GM23338 (cell line): Measurements from ENCODE around the gene INPP4A.

Experiments
- CREB1 ChIP-seq: fragments of 250-450 bp; sonication (Bioruptor Pico); IDR thresholded peaks from 2 replicates; pipeline ENCODE4 v1.5.0; 2020; ENCODE audit warnings: low read depth, mild to moderate bottlenecking, moderate library complexity
- EZH2 ChIP-seq: fragments of 200-600 bp; sonication (generic); IDR thresholded peaks from one replicate; pipeline ENCODE4 v1.8.0; 2017; ENCODE audit warnings: antibody characterized with exemption, mild to moderate bottlenecking, low read depth; ENCODE audit not compliant: unreplicated experiment
- EZH2phosphoT487 ChIP-seq: fragments of 200-600 bp; sonication (generic); IDR thresholded peaks from one replicate; pipeline ENCODE4 v1.8.1; 2018; ENCODE audit warnings: antibody characterized with exemption; ENCODE audit not compliant: unreplicated experiment
- JUNB ChIP-seq: IDR thresholded peaks from one replicate; pipeline ENCODE4 v1.6.1; 2016; ENCODE audit warnings: antibody characterized with exemption; ENCODE audit not compliant: unreplicated experiment
- POLR2AphosphoS5 ChIP-seq: IDR thresholded peaks from 2 replicates; pipeline ENCODE4 v1.6.1; 2016; ENCODE audit warnings: antibody characterized with exemption, low read depth
- ZNF114 ChIP-seq: fragments of 250-450 bp; sonication (Bioruptor Pico); IDR thresholded peaks from 2 replicates; pipeline ENCODE4 v1.5.0; 2020; ENCODE audit warnings: mild to moderate bottlenecking, moderate library complexity
- ZNF331 ChIP-seq: fragments of 250-450 bp; sonication (Bioruptor Pico); IDR thresholded peaks from 2 replicates; pipeline ENCODE4 v1.5.0; 2020; ENCODE audit warnings: low read depth, mild to moderate bottlenecking, moderate library complexity
- TF ChIP-seq, protein P1 (sequence below), 2 experiments: fragments of 200-600 bp in 1 of 2; sonication (generic) in 1 of 2; conservative IDR thresholded peaks; 2 replicates each; pipeline versions ENCODE4 v1.5.1 to v1.6.1; 2016 to 2017; ENCODE audit warnings: antibody characterized with exemption in 2 of 2, low read depth in 2 of 2, mild to moderate bottlenecking in 2 of 2, moderate library complexity in 1 of 2
- TF ChIP-seq, protein P2 (sequence below): IDR thresholded peaks from one replicate; pipeline ENCODE4 v1.6.1; 2018; ENCODE audit warnings: antibody characterized with exemption; ENCODE audit not compliant: unreplicated experiment
- TF ChIP-seq, protein P3 (sequence below): fragments of 250-450 bp; sonication (Bioruptor Pico); IDR thresholded peaks from 2 replicates; pipeline ENCODE4 v1.5.0; 2020; ENCODE audit warnings: mild to moderate bottlenecking, moderate library complexity
- TF ChIP-seq, protein P4 (sequence below): IDR thresholded peaks from 2 replicates; pipeline ENCODE4 v1.6.1; 2016; ENCODE audit warnings: antibody characterized with exemption

DNA sequence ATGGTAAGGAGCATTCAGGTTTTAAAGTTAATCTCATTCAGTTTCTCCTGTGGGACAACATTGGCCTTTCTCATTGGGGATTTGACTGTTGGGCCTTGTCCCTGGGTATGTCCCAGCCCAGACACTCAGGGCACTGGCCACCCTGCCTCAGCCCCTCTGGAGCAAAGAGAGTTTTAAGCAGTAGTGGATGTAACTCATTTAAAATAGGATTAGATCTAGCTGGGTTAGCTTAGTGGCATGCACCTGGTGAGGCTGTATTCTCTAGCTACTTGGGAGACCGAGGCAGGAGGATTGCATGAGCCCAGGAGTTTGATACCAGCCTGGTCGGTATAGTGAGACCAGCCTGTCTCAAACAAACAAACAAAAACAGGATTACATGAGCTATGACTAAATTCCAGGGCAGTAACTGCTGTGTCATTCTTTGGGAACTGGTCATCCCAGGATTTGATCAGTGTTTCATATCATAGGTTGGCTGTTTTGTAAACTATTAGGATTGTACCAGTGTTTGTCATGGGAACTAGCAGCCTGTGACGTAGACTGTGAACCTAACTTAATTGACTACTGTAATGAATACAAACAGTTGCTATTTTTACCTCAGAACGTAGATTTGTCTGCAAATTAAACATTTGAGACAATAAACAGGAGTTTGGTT lies 12.5 kb downstream of the INPP4A start:
- TF ChIP-seq, protein P1, sequence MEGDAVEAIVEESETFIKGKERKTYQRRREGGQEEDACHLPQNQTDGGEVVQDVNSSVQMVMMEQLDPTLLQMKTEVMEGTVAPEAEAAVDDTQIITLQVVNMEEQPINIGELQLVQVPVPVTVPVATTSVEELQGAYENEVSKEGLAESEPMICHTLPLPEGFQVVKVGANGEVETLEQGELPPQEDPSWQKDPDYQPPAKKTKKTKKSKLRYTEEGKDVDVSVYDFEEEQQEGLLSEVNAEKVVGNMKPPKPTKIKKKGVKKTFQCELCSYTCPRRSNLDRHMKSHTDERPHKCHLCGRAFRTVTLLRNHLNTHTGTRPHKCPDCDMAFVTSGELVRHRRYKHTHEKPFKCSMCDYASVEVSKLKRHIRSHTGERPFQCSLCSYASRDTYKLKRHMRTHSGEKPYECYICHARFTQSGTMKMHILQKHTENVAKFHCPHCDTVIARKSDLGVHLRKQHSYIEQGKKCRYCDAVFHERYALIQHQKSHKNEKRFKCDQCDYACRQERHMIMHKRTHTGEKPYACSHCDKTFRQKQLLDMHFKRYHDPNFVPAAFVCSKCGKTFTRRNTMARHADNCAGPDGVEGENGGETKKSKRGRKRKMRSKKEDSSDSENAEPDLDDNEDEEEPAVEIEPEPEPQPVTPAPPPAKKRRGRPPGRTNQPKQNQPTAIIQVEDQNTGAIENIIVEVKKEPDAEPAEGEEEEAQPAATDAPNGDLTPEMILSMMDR (conservative IDR thresholded peaks at IDR 0.05; ENCODE audit: low read depth in 2 of 2) = no peak
- TF ChIP-seq EZH2phosphoT487 = no peak
- no peak for TF ChIP-seq POLR2AphosphoS5
- TF ChIP-seq, protein P2, sequence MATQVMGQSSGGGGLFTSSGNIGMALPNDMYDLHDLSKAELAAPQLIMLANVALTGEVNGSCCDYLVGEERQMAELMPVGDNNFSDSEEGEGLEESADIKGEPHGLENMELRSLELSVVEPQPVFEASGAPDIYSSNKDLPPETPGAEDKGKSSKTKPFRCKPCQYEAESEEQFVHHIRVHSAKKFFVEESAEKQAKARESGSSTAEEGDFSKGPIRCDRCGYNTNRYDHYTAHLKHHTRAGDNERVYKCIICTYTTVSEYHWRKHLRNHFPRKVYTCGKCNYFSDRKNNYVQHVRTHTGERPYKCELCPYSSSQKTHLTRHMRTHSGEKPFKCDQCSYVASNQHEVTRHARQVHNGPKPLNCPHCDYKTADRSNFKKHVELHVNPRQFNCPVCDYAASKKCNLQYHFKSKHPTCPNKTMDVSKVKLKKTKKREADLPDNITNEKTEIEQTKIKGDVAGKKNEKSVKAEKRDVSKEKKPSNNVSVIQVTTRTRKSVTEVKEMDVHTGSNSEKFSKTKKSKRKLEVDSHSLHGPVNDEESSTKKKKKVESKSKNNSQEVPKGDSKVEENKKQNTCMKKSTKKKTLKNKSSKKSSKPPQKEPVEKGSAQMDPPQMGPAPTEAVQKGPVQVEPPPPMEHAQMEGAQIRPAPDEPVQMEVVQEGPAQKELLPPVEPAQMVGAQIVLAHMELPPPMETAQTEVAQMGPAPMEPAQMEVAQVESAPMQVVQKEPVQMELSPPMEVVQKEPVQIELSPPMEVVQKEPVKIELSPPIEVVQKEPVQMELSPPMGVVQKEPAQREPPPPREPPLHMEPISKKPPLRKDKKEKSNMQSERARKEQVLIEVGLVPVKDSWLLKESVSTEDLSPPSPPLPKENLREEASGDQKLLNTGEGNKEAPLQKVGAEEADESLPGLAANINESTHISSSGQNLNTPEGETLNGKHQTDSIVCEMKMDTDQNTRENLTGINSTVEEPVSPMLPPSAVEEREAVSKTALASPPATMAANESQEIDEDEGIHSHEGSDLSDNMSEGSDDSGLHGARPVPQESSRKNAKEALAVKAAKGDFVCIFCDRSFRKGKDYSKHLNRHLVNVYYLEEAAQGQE = no peak
- TF ChIP-seq EZH2 = no peak
- TF ChIP-seq, protein P3, sequence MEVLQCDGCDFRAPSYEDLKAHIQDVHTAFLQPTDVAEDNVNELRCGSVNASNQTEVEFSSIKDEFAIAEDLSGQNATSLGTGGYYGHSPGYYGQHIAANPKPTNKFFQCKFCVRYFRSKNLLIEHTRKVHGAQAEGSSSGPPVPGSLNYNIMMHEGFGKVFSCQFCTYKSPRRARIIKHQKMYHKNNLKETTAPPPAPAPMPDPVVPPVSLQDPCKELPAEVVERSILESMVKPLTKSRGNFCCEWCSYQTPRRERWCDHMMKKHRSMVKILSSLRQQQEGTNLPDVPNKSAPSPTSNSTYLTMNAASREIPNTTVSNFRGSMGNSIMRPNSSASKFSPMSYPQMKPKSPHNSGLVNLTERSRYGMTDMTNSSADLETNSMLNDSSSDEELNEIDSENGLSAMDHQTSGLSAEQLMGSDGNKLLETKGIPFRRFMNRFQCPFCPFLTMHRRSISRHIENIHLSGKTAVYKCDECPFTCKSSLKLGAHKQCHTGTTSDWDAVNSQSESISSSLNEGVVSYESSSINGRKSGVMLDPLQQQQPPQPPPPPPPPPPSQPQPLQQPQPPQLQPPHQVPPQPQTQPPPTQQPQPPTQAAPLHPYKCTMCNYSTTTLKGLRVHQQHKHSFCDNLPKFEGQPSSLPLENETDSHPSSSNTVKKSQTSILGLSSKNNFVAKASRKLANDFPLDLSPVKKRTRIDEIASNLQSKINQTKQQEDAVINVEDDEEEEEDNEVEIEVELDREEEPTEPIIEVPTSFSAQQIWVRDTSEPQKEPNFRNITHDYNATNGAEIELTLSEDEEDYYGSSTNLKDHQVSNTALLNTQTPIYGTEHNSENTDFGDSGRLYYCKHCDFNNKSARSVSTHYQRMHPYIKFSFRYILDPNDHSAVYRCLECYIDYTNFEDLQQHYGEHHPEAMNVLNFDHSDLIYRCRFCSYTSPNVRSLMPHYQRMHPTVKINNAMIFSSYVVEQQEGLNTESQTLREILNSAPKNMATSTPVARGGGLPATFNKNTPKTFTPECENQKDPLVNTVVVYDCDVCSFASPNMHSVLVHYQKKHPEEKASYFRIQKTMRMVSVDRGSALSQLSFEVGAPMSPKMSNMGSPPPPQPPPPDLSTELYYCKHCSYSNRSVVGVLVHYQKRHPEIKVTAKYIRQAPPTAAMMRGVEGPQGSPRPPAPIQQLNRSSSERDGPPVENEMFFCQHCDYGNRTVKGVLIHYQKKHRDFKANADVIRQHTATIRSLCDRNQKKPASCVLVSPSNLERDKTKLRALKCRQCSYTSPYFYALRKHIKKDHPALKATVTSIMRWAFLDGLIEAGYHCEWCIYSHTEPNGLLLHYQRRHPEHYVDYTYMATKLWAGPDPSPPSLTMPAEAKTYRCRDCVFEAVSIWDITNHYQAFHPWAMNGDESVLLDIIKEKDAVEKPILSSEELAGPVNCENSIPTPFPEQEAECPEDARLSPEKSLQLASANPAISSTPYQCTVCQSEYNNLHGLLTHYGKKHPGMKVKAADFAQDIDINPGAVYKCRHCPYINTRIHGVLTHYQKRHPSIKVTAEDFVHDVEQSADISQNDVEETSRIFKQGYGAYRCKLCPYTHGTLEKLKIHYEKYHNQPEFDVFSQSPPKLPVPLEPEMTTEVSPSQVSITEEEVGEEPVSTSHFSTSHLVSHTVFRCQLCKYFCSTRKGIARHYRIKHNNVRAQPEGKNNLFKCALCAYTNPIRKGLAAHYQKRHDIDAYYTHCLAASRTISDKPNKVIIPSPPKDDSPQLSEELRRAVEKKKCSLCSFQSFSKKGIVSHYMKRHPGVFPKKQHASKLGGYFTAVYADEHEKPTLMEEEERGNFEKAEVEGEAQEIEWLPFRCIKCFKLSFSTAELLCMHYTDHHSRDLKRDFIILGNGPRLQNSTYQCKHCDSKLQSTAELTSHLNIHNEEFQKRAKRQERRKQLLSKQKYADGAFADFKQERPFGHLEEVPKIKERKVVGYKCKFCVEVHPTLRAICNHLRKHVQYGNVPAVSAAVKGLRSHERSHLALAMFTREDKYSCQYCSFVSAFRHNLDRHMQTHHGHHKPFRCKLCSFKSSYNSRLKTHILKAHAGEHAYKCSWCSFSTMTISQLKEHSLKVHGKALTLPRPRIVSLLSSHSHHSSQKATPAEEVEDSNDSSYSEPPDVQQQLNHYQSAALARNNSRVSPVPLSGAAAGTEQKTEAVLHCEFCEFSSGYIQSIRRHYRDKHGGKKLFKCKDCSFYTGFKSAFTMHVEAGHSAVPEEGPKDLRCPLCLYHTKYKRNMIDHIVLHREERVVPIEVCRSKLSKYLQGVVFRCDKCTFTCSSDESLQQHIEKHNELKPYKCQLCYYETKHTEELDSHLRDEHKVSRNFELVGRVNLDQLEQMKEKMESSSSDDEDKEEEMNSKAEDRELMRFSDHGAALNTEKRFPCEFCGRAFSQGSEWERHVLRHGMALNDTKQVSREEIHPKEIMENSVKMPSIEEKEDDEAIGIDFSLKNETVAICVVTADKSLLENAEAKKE = no peak
- no peak for TF ChIP-seq ZNF331 (CRISPR knock-in tag)
- no peak for TF ChIP-seq CREB1 (CRISPR knock-in tag)
- TF ChIP-seq, protein P4, sequence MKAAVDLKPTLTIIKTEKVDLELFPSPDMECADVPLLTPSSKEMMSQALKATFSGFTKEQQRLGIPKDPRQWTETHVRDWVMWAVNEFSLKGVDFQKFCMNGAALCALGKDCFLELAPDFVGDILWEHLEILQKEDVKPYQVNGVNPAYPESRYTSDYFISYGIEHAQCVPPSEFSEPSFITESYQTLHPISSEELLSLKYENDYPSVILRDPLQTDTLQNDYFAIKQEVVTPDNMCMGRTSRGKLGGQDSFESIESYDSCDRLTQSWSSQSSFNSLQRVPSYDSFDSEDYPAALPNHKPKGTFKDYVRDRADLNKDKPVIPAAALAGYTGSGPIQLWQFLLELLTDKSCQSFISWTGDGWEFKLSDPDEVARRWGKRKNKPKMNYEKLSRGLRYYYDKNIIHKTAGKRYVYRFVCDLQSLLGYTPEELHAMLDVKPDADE = no peak
- no peak for TF ChIP-seq JUNB
- no peak for TF ChIP-seq ZNF114 (CRISPR knock-in tag)
